PFSK-1 (cell line): ENCODE data around the gene FZD2.

Experiments
- FOXP2 ChIP-seq: optimal IDR thresholded peaks from 2 replicates; pipeline ENCODE3; 2011; ENCODE audit warnings: borderline replicate concordance, control low read depth, inconsistent platforms; ENCODE audit not compliant: insufficient read depth; ENCODE audit errors: extremely low read length, extremely low read depth
- POLR2AphosphoS5 ChIP-seq: IDR thresholded peaks from 2 replicates; pipeline ENCODE4 v1.6.1; 2012; ENCODE audit warnings: low read depth, mild to moderate bottlenecking, control low read depth, low read length, moderate library complexity
- SIN3A ChIP-seq: IDR thresholded peaks from 2 replicates; pipeline ENCODE4 v1.6.1; 2012; ENCODE audit warnings: mild to moderate bottlenecking, low read length, moderate library complexity, borderline replicate concordance; ENCODE audit not compliant: insufficient read depth
- TAF1 ChIP-seq: IDR thresholded peaks from 2 replicates; pipeline ENCODE4 v1.6.1; 2012; ENCODE audit warnings: low read length, control low read depth, borderline replicate concordance; ENCODE audit not compliant: insufficient read depth

DNA sequence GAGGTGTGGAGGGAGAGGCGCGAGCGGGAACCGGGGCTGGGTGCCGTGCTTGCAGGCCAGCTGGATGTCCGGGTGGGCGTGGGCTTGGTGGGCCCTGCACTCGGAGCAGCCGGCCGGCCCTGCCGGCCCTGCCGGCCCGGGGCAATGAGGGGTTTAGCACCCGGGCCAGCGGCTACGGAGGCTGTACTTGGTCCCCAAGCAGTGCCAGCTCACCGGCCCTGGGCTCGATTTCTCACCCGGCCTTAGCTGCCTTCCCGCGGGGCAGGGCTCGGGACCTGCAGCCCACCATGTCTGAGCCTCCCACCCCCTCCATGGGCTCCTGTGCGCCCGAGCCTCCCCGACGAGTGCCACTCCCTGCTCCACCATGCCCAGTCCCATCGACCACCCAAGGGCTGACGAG lies 29.3 kb upstream of the FZD2 start:
- TF ChIP-seq SIN3A (no peak), POLR2AphosphoS5 (no peak), FOXP2 (no peak), TAF1 (no peak)
